K562 (cell line): ENCODE data around the gene NDUFV3. TPM values are rescaled to one million over a fixed set of nuclear protein-coding genes. Genes with fewer than 3 reads are reported as not detected.

ENCODE experiments used
- CHAMP1 ChIP-seq: fragments of 450-650 bp; IDR thresholded peaks from 2 replicates; pipeline ENCODE4 v1.6.1; 2016; ENCODE audit warnings: mild to moderate bottlenecking
- CHD2 ChIP-seq: IDR thresholded peaks from 2 replicates; pipeline ENCODE4 v1.6.1; 2011; ENCODE audit warnings: low read depth, low read length
- DPF2 ChIP-seq: fragments of 450-650 bp; IDR thresholded peaks from 2 replicates; pipeline ENCODE4 v1.6.1; 2016
- FOS ChIP-seq: IDR thresholded peaks from 3 replicates; pipeline ENCODE4 v1.6.1; 2011; ENCODE audit not compliant: insufficient read length; ENCODE audit errors: extremely low read depth
- HOXB6 ChIP-seq: fragments of 250-450 bp; sonication (Bioruptor Pico); IDR thresholded peaks from 2 replicates; pipeline ENCODE4 v1.5.1; 2022; ENCODE audit warnings: mild to moderate bottlenecking, borderline replicate concordance
- JUN ChIP-seq, 2 experiments: sonication (generic) in 1 of 2; formaldehyde crosslinking in 1 of 2; IDR thresholded peaks; 2 replicates each; pipeline versions ENCODE4 v1.6.1 to v1.8.0; 2012 to 2022; ENCODE audit warnings: borderline replicate concordance in 2 of 2, mild to moderate bottlenecking in 2 of 2, improper control_type of control experiment in 1 of 2, low read depth in 1 of 2, low read length in 1 of 2, missing genetic modification reagents in 1 of 2
- KDM4B ChIP-seq, 2 experiments: fragments of 450-650 bp in 1 of 2; sonication (generic) in 1 of 2; IDR thresholded peaks; 2 replicates each; pipeline ENCODE4 v1.6.1; 2016 to 2017; ENCODE audit warnings: borderline replicate concordance in 2 of 2, antibody characterized with exemption in 1 of 2, low read depth in 1 of 2, mild to moderate bottlenecking in 1 of 2
- MEIS2 ChIP-seq: fragments of 450-650 bp; IDR thresholded peaks from 2 replicates; pipeline ENCODE4 v1.6.1; 2014; ENCODE audit warnings: mild to moderate bottlenecking; ENCODE audit not compliant: partially characterized antibody
- POLR2AphosphoS5 ChIP-seq: IDR thresholded peaks from 2 replicates; pipeline ENCODE4 v1.6.1; 2011; ENCODE audit warnings: mild to moderate bottlenecking, low read depth, low read length, moderate library complexity; ENCODE audit not compliant: control insufficient read depth, insufficient read depth
- POLR2G ChIP-seq: fragments of 200-400 bp; formaldehyde crosslinking; IDR thresholded peaks from 2 replicates; pipeline ENCODE4 v1.6.1; 2017; ENCODE audit warnings: low read depth, mild to moderate bottlenecking, antibody characterized with exemption, low read length, moderate library complexity
- PRPF4 ChIP-seq: fragments of 200-400 bp; formaldehyde crosslinking; IDR thresholded peaks from one replicate; pipeline ENCODE4 v1.6.1; 2017; ENCODE audit warnings: low read length, low read depth, mild to moderate bottlenecking; ENCODE audit not compliant: insufficient read depth, poor library complexity, severe bottlenecking
- RFX7 ChIP-seq: fragments of 250-450 bp; sonication (Bioruptor Pico); IDR thresholded peaks from 2 replicates; pipeline ENCODE4 v1.5.1; 2021; ENCODE audit warnings: mild to moderate bottlenecking
- SMAD4 ChIP-seq: fragments of 250-450 bp; sonication (Bioruptor Pico); conservative IDR thresholded peaks from 2 replicates; pipeline ENCODE4 v1.8.0; 2021; ENCODE audit warnings: inconsistent platforms, mild to moderate bottlenecking, moderate library complexity
- SOX6 ChIP-seq: fragments of 450-650 bp; IDR thresholded peaks from 2 replicates; pipeline ENCODE4 v1.6.1; 2014; ENCODE audit warnings: mild to moderate bottlenecking
- ZNF639 ChIP-seq, 2 experiments: fragments of 200-800 bp in 1 of 2; sonication (Bioruptor generic) in 1 of 2; sonication (generic) in 1 of 2; formaldehyde crosslinking in 1 of 2; IDR thresholded peaks in 1 of 2; conservative IDR thresholded peaks in 1 of 2; 2 replicates each; pipeline versions ENCODE4 v1.5.0 to v1.6.1; 2016 to 2020; ENCODE audit warnings: missing compliant biosample characterization in 1 of 2, missing genetic modification characterization in 1 of 2, missing genetic modification reagents in 1 of 2
- ZNF830 ChIP-seq: fragments of 250-450 bp; sonication (Bioruptor Pico); IDR thresholded peaks from 2 replicates; pipeline ENCODE4 v1.5.0; 2021; ENCODE audit warnings: mild to moderate bottlenecking
- polyA plus RNA-seq, 8 experiments: library from polyadenylated mRNA; depleted of rRNA in 4 of 8; stranded (reverse) in 5 of 8; unstranded in 3 of 8; fragments of >200 nt; fragmentation: Nextera tagmentation in 2 of 8; fragmentation: Illumina TruSeq in 1 of 8; extraction: Ambion mirVana in 2 of 8; extraction: Trizol in 1 of 8; gene quantifications; 2 replicates each; pipeline versions ENCODE4 v1.2.1 to v1.2.3, GENCODE V29; 2011 to 2014; ENCODE audit warnings: inconsistent platforms in 1 of 8, missing spikeins in 1 of 8
- total RNA-seq, 7 experiments: library from RNA; depleted of rRNA in 6 of 7; stranded (reverse); fragments of >200 nt in 6 of 7; fragmentation: Illumina TruSeq in 2 of 7; extraction: Trizol in 2 of 7; gene quantifications; 2 replicates each; pipeline versions ENCODE4 v1.2.1 to v1.2.3, GENCODE V29; 2011 to 2021; ENCODE audit warnings: low replicate concordance in 1 of 7
- TF ChIP-seq, protein P1 (sequence below): sonication (generic); formaldehyde crosslinking; IDR thresholded peaks from 2 replicates; pipeline ENCODE4 v1.8.1; 2023; ENCODE audit warnings: mild to moderate bottlenecking, missing genetic modification reagents

The NDUFV3 gene
- total and polyA plus RNA-seq, 9 of the 15 experiments (the other 6 are each of a cell fraction or from before 2014, with no cell fraction given): 19.1 to 87.8 (median 74.3) TPM

DNA sequence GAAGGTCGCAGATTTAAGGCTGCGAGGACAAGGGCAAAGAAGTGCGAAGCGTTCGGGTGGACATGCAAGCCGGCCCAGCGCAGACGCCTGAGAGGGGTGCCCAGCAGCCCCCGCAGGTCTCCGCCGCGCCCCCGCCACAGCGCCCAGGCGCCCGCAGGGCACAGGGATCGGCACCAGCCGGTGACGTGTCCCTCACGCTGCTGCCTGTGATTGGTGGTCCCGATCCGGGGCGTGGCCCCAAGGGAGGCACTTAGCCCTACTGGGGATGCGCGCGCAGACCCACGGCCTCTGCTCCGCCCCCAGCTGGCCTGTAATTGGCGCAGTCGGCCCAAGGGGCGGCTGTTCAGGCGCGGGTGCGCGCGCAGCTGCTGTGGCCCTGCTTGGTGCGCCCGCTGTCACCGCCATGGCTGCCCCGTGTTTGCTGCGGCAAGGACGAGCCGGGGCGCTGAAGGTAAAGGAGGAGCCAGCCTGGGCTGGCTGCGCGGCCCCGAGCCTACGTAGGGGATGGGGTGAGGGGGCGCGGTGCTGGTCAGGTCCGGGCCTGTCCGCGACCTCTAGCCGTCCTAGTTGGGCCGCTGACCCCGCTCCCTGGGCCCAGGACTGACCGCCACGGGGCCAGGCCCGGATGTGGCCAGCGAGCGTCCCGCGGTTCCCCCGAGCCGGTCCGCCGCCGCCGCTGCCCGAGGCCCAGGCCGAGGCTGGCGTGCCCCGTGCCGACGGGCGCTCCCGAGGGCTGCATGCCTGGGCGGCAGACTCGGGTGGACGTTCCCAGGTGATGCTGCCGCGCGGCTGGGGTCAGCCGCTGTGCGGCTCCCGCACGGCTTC lies at the start of gene NDUFV3 (continued):
- TF ChIP-seq ZNF639 (CRISPR knock-in tag; conservative IDR thresholded peaks at IDR 0.05 in 1 of 2, IDR thresholded peaks at IDR 0.05 in 1 of 2) (peak; percentile 31 to 89; a peak in 2 of 4 replicates), RFX7 (CRISPR knock-in tag) (no peak), CHD2 (peak; percentile 14; the same call in 1 of the 2 replicates), SMAD4 (peak; percentile 28), POLR2G (peak; percentile 100), SOX6 (peak; percentile 62), ZNF830 (CRISPR knock-in tag) (no peak), FOS (peak; percentile 69), POLR2AphosphoS5 (peak; percentile 89), JUN (IDR thresholded peaks at IDR 0.05; ENCODE audit: borderline replicate concordance, low read depth, low read length) (no peak; the same call in 1 of the 2 replicates), JUN (CRISPR knock-in tag; IDR thresholded peaks at IDR 0.05; ENCODE audit: borderline replicate concordance) (peak; percentile 40; the same call in 1 of the 2 replicates), PRPF4 (peak; percentile 51), DPF2 (0 out of 2 replicates have a peak, but pooled peaks have one; percentile 21), CHAMP1 (no peak), KDM4B (IDR thresholded peaks at IDR 0.05; ENCODE audit: borderline replicate concordance in 2 of 2, low read depth in 1 of 2) (peak in 1 of 2 experiments; percentile 40; a peak in 1 of 4 replicates), MEIS2 (peak; percentile 88), HOXB6 (CRISPR knock-in tag) (no peak)
- TF ChIP-seq, protein P1, sequence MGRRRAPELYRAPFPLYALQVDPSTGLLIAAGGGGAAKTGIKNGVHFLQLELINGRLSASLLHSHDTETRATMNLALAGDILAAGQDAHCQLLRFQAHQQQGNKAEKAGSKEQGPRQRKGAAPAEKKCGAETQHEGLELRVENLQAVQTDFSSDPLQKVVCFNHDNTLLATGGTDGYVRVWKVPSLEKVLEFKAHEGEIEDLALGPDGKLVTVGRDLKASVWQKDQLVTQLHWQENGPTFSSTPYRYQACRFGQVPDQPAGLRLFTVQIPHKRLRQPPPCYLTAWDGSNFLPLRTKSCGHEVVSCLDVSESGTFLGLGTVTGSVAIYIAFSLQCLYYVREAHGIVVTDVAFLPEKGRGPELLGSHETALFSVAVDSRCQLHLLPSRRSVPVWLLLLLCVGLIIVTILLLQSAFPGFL: no peak; the same call in 1 of the 2 replicates
